Activated CD4-positive, alpha-beta T cell treated with anti-CD3 and anti-CD28 coated beads for 4 hours (primary cell): ENCODE measurements around the gene KPNA3.
"Not testable (repeated sequence)": the region's sequence is repeated elsewhere in the genome, so short reads cannot be mapped to it uniquely, and the experiment has no call there.

Source experiments
- DNase-seq, 2 donors: peaks; one replicate each; pipeline ENCODE4 v3.0.0-alpha.2; 2020

The KPNA3 gene

GRCh38 chr13:49740870-49741269 is 51.6 kb downstream of the KPNA3 start:
- DNase-seq = no peak

GRCh38 chr13:49739498-49740187 is 52.8 kb downstream of the KPNA3 start:
- DNase-seq = no peak

- DNase-seq = no peak
Measured at GRCh38 chr13:49733181-49733951, 59.1 kb downstream of the KPNA3 start.

GRCh38 chr13:49731766-49732165 is 60.7 kb downstream of the KPNA3 start:
- no peak for DNase-seq

- no peak for DNase-seq
Measured at GRCh38 chr13:49716615-49717014, 75.9 kb downstream of the KPNA3 start.

GRCh38 chr13:49714757-49715156 is 77.7 kb downstream of the KPNA3 start:
- no peak for DNase-seq

GRCh38 chr13:49711218-49711863 is 81.1 kb downstream of the KPNA3 start:
- DNase-seq = no peak

- not testable (repeated sequence) for DNase-seq
Measured at GRCh38 chr13:49704264-49704663, 88.2 kb downstream of the KPNA3 start.

GRCh38 chr13:49701491-49701890 is 91.0 kb downstream of the KPNA3 start:
- no peak for DNase-seq

GRCh38 chr13:49697468-49697867 is 95.0 kb downstream of the KPNA3 start:
- DNase-seq = no peak

- no peak for DNase-seq
Measured at GRCh38 chr13:49694446-49694845, 98.0 kb downstream of the KPNA3 start.

GRCh38 chr13:49693877-49694276 is 98.6 kb downstream of the KPNA3 start:
- DNase-seq = no peak

- DNase-seq = no peak
Measured at GRCh38 chr13:49693191-49693733, 99.2 kb downstream of the KPNA3 start.

GRCh38 chr13:49690995-49691784 is 101.3 kb downstream of the KPNA3 start, which contains the start of gene EBPL:
TSS of gene EBPL (minus strand) at chr13:49691486. CDS start at chr13:49691424, 62 bp downstream.
- peak; percentile 82 to 91 for DNase-seq

GRCh38 chr13:49690133-49690994 is 102.1 kb downstream of the KPNA3 start:
- DNase-seq = no peak

GRCh38 chr13:49683489-49683888 is 109.0 kb downstream of the KPNA3 start:
- no peak for DNase-seq

GRCh38 chr13:49681842-49682435 is 110.5 kb downstream of the KPNA3 start:
- DNase-seq = no peak

- DNase-seq = no peak
Measured at GRCh38 chr13:49679246-49679645, 113.2 kb downstream of the KPNA3 start.

- DNase-seq = no peak
Measured at GRCh38 chr13:49678191-49678914, 114.1 kb downstream of the KPNA3 start.

- no peak for DNase-seq
Measured at GRCh38 chr13:49676581-49677298, 115.7 kb downstream of the KPNA3 start.
